Ishikawa (cell line): ENCODE measurements around the gene WDR81.

ENCODE experiments used
- CEBPB ChIP-seq: IDR thresholded peaks from 2 replicates; pipeline ENCODE4 v1.6.1; 2012
- CREB1 ChIP-seq: IDR thresholded peaks from 2 replicates; pipeline ENCODE4 v1.6.1; 2012; ENCODE audit warnings: low read depth
- EGR1 ChIP-seq: IDR thresholded peaks from 2 replicates; pipeline ENCODE4 v1.6.1; 2012
- EP300 ChIP-seq: IDR thresholded peaks from 2 replicates; pipeline ENCODE4 v1.6.1; 2012; ENCODE audit warnings: borderline replicate concordance
- FOXM1 ChIP-seq: IDR thresholded peaks from 2 replicates; pipeline ENCODE4 v1.6.1; 2012; ENCODE audit warnings: low read depth, borderline replicate concordance
- MAX ChIP-seq: IDR thresholded peaks from 2 replicates; pipeline ENCODE4 v1.6.1; 2012
- NFIC ChIP-seq: IDR thresholded peaks from 2 replicates; pipeline ENCODE4 v1.6.1; 2012
- RAD21 ChIP-seq: IDR thresholded peaks from 2 replicates; pipeline ENCODE4 v1.6.1; 2012; ENCODE audit warnings: low read depth
- REST ChIP-seq: IDR thresholded peaks from 2 replicates; pipeline ENCODE4 v1.6.1; 2012; ENCODE audit warnings: low read depth, mild to moderate bottlenecking
- TAF1 ChIP-seq: IDR thresholded peaks from 2 replicates; pipeline ENCODE4 v1.6.1; 2012; ENCODE audit warnings: low read depth, mild to moderate bottlenecking
- TCF12 ChIP-seq: IDR thresholded peaks from 2 replicates; pipeline ENCODE4 v1.6.1; 2012; ENCODE audit warnings: low read depth
- TEAD4 ChIP-seq: IDR thresholded peaks from 2 replicates; pipeline ENCODE4 v1.6.1; 2012
- USF1 ChIP-seq: IDR thresholded peaks from 2 replicates; pipeline ENCODE4 v1.6.1; 2012
- YY1 ChIP-seq: IDR thresholded peaks from 2 replicates; pipeline ENCODE4 v1.6.1; 2012; ENCODE audit warnings: low read depth
- ZBTB7A ChIP-seq: IDR thresholded peaks from 2 replicates; pipeline ENCODE4 v1.6.1; 2012; ENCODE audit warnings: low read depth

Gene WDR81

GRCh38 chr17:1783834-1784611, 59.5 kb downstream of the WDR81 start:
- no peak for TF ChIP-seq FOXM1
- peak; percentile 55 for TF ChIP-seq TEAD4
- peak; percentile 57 for TF ChIP-seq RAD21

- TF ChIP-seq MAX = no peak
- TF ChIP-seq TCF12 = no peak
- no peak for TF ChIP-seq ZBTB7A
- no peak for TF ChIP-seq TAF1
- no peak for TF ChIP-seq EGR1
- TF ChIP-seq EP300 = no peak
Observed at GRCh38 chr17:1785930-1786329, 61.4 kb downstream of the WDR81 start.

GRCh38 chr17:1786708-1787107, 62.2 kb downstream of the WDR81 start:
- no peak for TF ChIP-seq YY1
- TF ChIP-seq ZBTB7A = no peak

- no peak for TF ChIP-seq TEAD4
- no peak for TF ChIP-seq FOXM1
- TF ChIP-seq NFIC = no peak
- no peak for TF ChIP-seq CREB1
- no peak for TF ChIP-seq USF1
- TF ChIP-seq YY1 = no peak
- no peak for TF ChIP-seq EGR1
- TF ChIP-seq REST = no peak
- TF ChIP-seq EP300 = no peak
- no peak for TF ChIP-seq ZBTB7A
- no peak for TF ChIP-seq TAF1
- no peak for TF ChIP-seq CEBPB
- no peak for TF ChIP-seq MAX
- TF ChIP-seq TCF12 = no peak
Observed at GRCh38 chr17:1787301-1787902, 62.9 kb downstream of the WDR81 start.
